GM12891 (cell line): ENCODE data around the gene PHAF1.

ENCODE experiments used
- DNase-seq: peaks from one replicate; pipeline ENCODE4 v3.0.0; 2011; ENCODE audit warnings: low spot score; ENCODE audit not compliant: insufficient read length
- FAIRE-seq: peaks from 2 replicates; lab custom pipeline; 2011; peaks lifted over from hg19 to GRCh38; lab: Jason Lieb, UNC
- PAX5 ChIP-seq: IDR thresholded peaks from 2 replicates; pipeline ENCODE4 v1.6.1; 2011; ENCODE audit warnings: low read length, moderate library complexity, mild to moderate bottlenecking; ENCODE audit not compliant: insufficient read depth, severe bottlenecking
- POLR2A ChIP-seq: IDR thresholded peaks from 2 replicates; pipeline ENCODE4 v1.6.1; 2011; ENCODE audit warnings: low read depth, low read length, control low read depth
- POLR2AphosphoS5 ChIP-seq: IDR thresholded peaks from 2 replicates; pipeline ENCODE4 v1.6.1; 2011; ENCODE audit warnings: low read depth, low read length, control low read depth
- POU2F2 ChIP-seq: IDR thresholded peaks from 2 replicates; pipeline ENCODE4 v1.6.1; 2011; ENCODE audit warnings: low read depth, mild to moderate bottlenecking, control low read depth, low read length, moderate library complexity
- SPI1 ChIP-seq: IDR thresholded peaks from 2 replicates; pipeline ENCODE4 v1.6.1; 2011; ENCODE audit warnings: low read depth, low read length, control low read depth
- TAF1 ChIP-seq: IDR thresholded peaks from 2 replicates; pipeline ENCODE4 v1.6.1; 2011; ENCODE audit warnings: low read depth, low read length, control low read depth

PHAF1 gene

DNA sequence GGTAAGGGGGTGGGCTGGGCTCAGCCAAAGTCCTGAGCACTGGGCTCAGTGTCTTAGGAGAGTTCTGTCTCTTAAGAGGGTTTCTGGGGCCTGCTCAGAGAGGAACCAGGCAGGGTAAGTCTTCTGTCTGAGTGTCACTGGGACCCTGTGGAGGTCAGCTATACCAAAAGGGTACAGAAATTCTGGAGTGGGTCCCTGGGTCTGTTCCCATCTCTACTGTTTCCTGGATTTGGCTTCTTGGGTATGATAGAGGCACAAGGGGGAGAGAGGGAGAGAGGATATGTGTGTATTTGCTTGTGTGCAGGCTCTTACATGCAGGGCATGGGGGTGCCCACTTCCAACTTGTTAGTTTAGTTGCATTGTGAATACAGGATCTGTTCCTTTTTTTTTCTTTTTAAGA lies 83.8 kb downstream of the PHAF1 start:
- FAIRE-seq (no peak), DNase-seq (no peak)
- TF ChIP-seq TAF1 (no peak), POU2F2 (no peak), POLR2AphosphoS5 (no peak), POLR2A (no peak), PAX5 (no peak), SPI1 (no peak)

DNA sequence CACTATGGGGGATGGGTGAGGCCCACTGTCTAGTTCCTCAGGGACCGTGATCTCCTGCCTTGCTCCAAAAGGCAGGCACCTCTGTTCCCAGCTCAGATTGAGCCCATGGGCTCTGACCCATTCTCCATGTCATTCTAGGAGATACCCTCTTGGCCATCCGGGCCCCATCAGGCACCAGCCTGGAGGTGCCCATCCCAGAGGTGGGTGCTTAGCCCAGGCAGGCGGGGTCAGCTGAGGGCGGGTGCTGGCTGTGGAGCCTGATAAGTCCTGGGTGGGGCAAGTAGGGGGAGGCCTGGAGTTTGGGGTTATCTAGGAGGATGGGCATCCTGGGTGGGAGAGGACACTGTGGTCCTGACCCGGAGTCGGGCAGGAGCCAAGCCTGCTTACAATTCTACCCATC lies 84.5 kb downstream of the PHAF1 start:
- DNase-seq, result no peak
- no peak for TF ChIP-seq POLR2A
- TF ChIP-seq POU2F2, result no peak
- TF ChIP-seq PAX5, result no peak
- no peak for TF ChIP-seq SPI1
- TF ChIP-seq TAF1, result no peak
- no peak for TF ChIP-seq POLR2AphosphoS5
- no peak for FAIRE-seq

DNA sequence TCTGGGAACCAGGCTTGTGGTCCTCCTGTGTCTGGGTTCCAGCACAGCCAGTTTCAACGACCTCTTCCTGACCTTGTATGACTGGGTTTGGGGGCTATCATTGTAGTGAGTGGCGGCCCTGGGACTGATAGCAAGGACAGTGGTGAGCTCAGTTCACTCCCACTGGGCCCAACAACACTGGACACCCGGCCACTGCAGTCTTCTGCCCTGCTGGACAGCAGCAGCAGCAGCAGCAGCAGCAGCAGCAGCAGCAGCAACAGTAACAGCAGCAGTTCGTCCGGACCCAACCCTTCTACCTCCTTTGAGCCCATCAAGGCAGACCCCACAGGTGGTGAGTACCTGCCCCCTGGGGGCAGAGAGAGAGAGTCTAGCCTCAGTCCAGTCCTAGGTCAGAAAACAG lies 85.9 kb downstream of the PHAF1 start:
- DNase-seq (no peak), FAIRE-seq (no peak)

DNA sequence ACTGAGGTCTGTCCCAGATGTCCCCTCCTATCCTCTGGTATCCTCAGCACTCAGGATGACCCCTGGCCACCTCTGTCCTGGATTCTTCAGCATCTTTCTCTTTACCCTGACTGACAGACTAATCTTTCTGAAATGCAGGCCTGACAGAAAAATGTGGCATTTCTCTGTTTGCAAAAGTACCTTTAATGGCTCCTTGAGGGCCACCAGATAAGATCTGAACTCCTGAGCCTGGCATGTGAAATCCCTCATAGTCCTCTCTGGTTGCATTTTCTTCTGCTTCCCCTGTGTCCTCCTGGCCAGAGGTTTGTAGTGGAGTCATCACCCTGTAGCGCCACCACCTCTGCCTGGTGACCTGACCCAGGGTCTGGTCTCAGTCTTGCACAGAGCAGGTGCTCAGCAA lies 87.1 kb downstream of the PHAF1 start:
- no peak for TF ChIP-seq TAF1
- no peak for TF ChIP-seq POLR2AphosphoS5
- no peak for TF ChIP-seq POU2F2
- no peak for TF ChIP-seq PAX5
- no peak for TF ChIP-seq SPI1
- TF ChIP-seq POLR2A, result no peak
- DNase-seq, result no peak
- FAIRE-seq, result no peak

More for the DNA sequence above, 85.9 kb downstream of the PHAF1 start:
- no peak for TF ChIP-seq TAF1
- TF ChIP-seq POLR2A, result no peak
- TF ChIP-seq SPI1, result no peak
- no peak for TF ChIP-seq POLR2AphosphoS5
- TF ChIP-seq POU2F2, result no peak
- no peak for TF ChIP-seq PAX5

DNA sequence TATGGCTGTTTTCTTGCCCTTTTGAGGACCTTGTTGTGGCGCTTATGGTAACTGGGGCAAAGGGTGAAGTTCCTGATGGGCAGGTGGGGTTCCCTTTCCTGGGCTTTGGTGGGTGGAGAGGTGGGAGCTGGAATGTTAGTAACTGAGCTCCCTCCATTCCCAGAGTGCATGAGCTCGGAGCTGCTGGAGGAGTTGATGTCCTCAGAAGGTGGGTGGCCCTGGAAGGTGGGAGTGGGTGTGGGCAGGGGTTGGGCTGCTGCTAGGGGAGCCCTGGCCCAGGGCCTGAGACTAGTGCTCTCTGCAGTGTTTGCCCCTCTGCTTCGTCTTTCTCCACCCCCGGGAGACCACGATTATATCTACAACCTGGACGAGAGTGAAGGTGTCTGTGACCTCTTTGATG lies 88.0 kb downstream of the PHAF1 start:
- DNase-seq (no peak), FAIRE-seq (no peak)
- TF ChIP-seq POLR2A (no peak), POLR2AphosphoS5 (0 out of 2 replicates have a peak, but pooled peaks have one; percentile 49), PAX5 (no peak)
